IPS DF 4.7 (cell line): ENCODE results near the gene NACC2.

Source experiments
- DNase-seq: peaks from one replicate; pipeline ENCODE4 v3.0.0-alpha.2; 2013; ENCODE audit warnings: low spot score; ENCODE audit errors: extremely low read depth

The NACC2 gene

GRCh38 chr9:135995816-135996215 is 99.3 kb downstream of the NACC2 start:
- DNase-seq: no peak

GRCh38 chr9:135994501-135995192 is 100.4 kb downstream of the NACC2 start:
- no peak for DNase-seq

- no peak for DNase-seq
Measured at GRCh38 chr9:135993765-135994500, 101.2 kb downstream of the NACC2 start.

- DNase-seq: no peak
Measured at GRCh38 chr9:135993409-135993742, 101.7 kb downstream of the NACC2 start.

- DNase-seq: no peak
Measured at GRCh38 chr9:135992486-135993408, 102.3 kb downstream of the NACC2 start.

GRCh38 chr9:135991771-135992170 is 103.3 kb downstream of the NACC2 start:
- DNase-seq: no peak

GRCh38 chr9:135990468-135991429 is 104.3 kb downstream of the NACC2 start:
- no peak for DNase-seq

- no peak for DNase-seq
Measured at GRCh38 chr9:135989722-135990467, 105.2 kb downstream of the NACC2 start.

GRCh38 chr9:135989157-135989556 is 105.9 kb downstream of the NACC2 start:
- no peak for DNase-seq

GRCh38 chr9:135988493-135988892 is 106.6 kb downstream of the NACC2 start:
- DNase-seq: no peak

- no peak for DNase-seq
Measured at GRCh38 chr9:135987838-135988404, 107.2 kb downstream of the NACC2 start.

- DNase-seq: no peak
Measured at GRCh38 chr9:135986605-135987004, 108.5 kb downstream of the NACC2 start.

- no peak for DNase-seq
Measured at GRCh38 chr9:135985889-135986288, 109.2 kb downstream of the NACC2 start.

GRCh38 chr9:135985459-135985774 is 109.7 kb downstream of the NACC2 start:
- DNase-seq: no peak

- no peak for DNase-seq
Measured at GRCh38 chr9:135984072-135984710, 110.9 kb downstream of the NACC2 start.

- no peak for DNase-seq
Measured at GRCh38 chr9:135983208-135984071, 111.6 kb downstream of the NACC2 start.

GRCh38 chr9:135982499-135983207 is 112.4 kb downstream of the NACC2 start:
- no peak for DNase-seq
